H1 (cell line): ENCODE results near the gene RIPOR3. TPM values are rescaled to one million over a fixed set of nuclear protein-coding genes. Genes with fewer than 3 reads are reported as not detected.

ENCODE experiments used
- CTCF ChIA-PET: fragments of 300-600 bp; sonication (Branson Sonifier 250); formaldehyde crosslinking; loops from one replicate; lab custom pipeline; 2021; ENCODE audit not compliant: partially characterized antibody; lab: Charles Lee
- POLR2A ChIA-PET: fragments of 300-600 bp; sonication (Branson Sonifier 250); formaldehyde crosslinking; loops from one replicate; lab custom pipeline; 2021; ENCODE audit warnings: inconsistent platforms; ENCODE audit not compliant: partially characterized antibody; lab: Charles Lee
- DNase-seq, 2 experiments: peaks; one replicate each; pipeline versions ENCODE4 v3.0.0 to v3.0.0-alpha.2; 2010 to 2022; ENCODE audit warnings: low spot score in 2 of 2, low read depth in 1 of 2, mixed read lengths in 1 of 2
- FAIRE-seq: peaks from 2 replicates; lab custom pipeline; 2011; peaks lifted over from hg19 to GRCh38; lab: Jason Lieb, UNC
- H2AFZ ChIP-seq: 2 replicates; pipeline ENCODE4 v1.8.1; 2012; ENCODE audit warnings: low read length, inconsistent platforms
- H2AK5ac ChIP-seq: 2 replicates; pipeline ENCODE4 v1.6.1; 2013; ENCODE audit warnings: low read depth, low read length
- H2BK120ac ChIP-seq: replicated peaks from 2 replicates; pipeline ENCODE3; 2013; ENCODE audit warnings: low read depth, low read length, inconsistent platforms
- H2BK12ac ChIP-seq: 2 replicates; pipeline ENCODE4 v1.6.1; 2013; ENCODE audit warnings: low read depth, low read length
- H2BK15ac ChIP-seq: 2 replicates; pipeline ENCODE4 v1.6.1; 2013; ENCODE audit warnings: low read length
- H2BK20ac ChIP-seq: 2 replicates; pipeline ENCODE4 v1.6.1; 2013; ENCODE audit warnings: low read length
- H2BK5ac ChIP-seq: 2 replicates; pipeline ENCODE4 v1.6.1; 2013; ENCODE audit warnings: low read depth, low read length
- H3K14ac ChIP-seq: 2 replicates; pipeline ENCODE4 v1.6.1; 2013; ENCODE audit warnings: inconsistent platforms; ENCODE audit not compliant: insufficient read length
- H3K18ac ChIP-seq: 2 replicates; pipeline ENCODE4 v1.6.1; 2013; ENCODE audit warnings: low read length; ENCODE audit errors: extremely low read depth
- H3K23ac ChIP-seq: 2 replicates; pipeline ENCODE4 v1.6.1; 2013; ENCODE audit warnings: inconsistent platforms; ENCODE audit not compliant: insufficient read length
- H3K23me2 ChIP-seq: 2 replicates; pipeline ENCODE4 v1.6.1; 2013; ENCODE audit warnings: low read depth, low read length
- H3K27ac ChIP-seq: 2 replicates; pipeline ENCODE4 v1.6.1; 2011; ENCODE audit warnings: low read depth, low read length, inconsistent platforms
- H3K27me3 ChIP-seq, 4 experiments: replicated peaks in 1 of 4; 1 replicate in 1 of 4; 2 replicates in 3 of 4; pipeline versions ENCODE4 v1.6.1 to v1.8.1; 2011 to 2013; ENCODE audit warnings: low read length in 3 of 4, mild to moderate bottlenecking in 3 of 4, inconsistent platforms in 2 of 4, mixed read lengths in 2 of 4, moderate library complexity in 1 of 4; ENCODE audit not compliant: control insufficient read depth in 3 of 4, insufficient read depth in 3 of 4; ENCODE audit errors: extremely low read depth in 1 of 4
- H3K36me3 ChIP-seq, 4 experiments: 2 replicates each; pipeline versions ENCODE4 v1.6.1 to v1.8.1; 2011 to 2013; ENCODE audit warnings: mild to moderate bottlenecking in 4 of 4, low read length in 3 of 4, moderate library complexity in 2 of 4, control low read depth in 1 of 4, inconsistent platforms in 1 of 4; ENCODE audit not compliant: insufficient read depth in 4 of 4, control insufficient read depth in 2 of 4
- H3K4ac ChIP-seq: replicated peaks from 2 replicates; pipeline ENCODE3; 2013; ENCODE audit warnings: low read length, low read depth, mixed read lengths, inconsistent platforms; ENCODE audit not compliant: insufficient read length
- H3K4me1 ChIP-seq, 4 experiments: replicated peaks in 1 of 4; 1 replicate in 1 of 4; 2 replicates in 3 of 4; pipeline versions ENCODE4 v1.6.1 to v1.8.1; 2011 to 2013; ENCODE audit warnings: low read length in 3 of 4, inconsistent platforms in 2 of 4, mixed read lengths in 1 of 4; ENCODE audit not compliant: insufficient read depth in 4 of 4, control insufficient read depth in 3 of 4
- H3K4me2 ChIP-seq, 2 experiments: 2 replicates each; pipeline versions ENCODE4 v1.6.1 to v1.8.1; 2011 to 2013; ENCODE audit warnings: low read depth in 2 of 2, low read length in 2 of 2, control low read depth in 1 of 2, inconsistent platforms in 1 of 2, mild to moderate bottlenecking in 1 of 2; ENCODE audit not compliant: insufficient read depth in 1 of 2
- H3K4me3 ChIP-seq, 4 experiments: fragments of 200-600, 300-600 bp in 1 of 4; sonication (generic), shearing (Covaris generic), sonication (Bioruptor Twin) in 1 of 4; 2 replicates each; pipeline versions ENCODE4 v1.5.1 to v1.8.1; 2011 to 2016; ENCODE audit warnings: low read length in 4 of 4, low read depth in 3 of 4, control low read depth in 2 of 4, inconsistent platforms in 2 of 4, mild to moderate bottlenecking in 2 of 4, mixed read lengths in 1 of 4, moderate library complexity in 1 of 4; ENCODE audit not compliant: insufficient read depth in 2 of 4; ENCODE audit errors: extremely low read depth in 1 of 4
- H3K56ac ChIP-seq: replicated peaks from 2 replicates; pipeline ENCODE3; 2013; ENCODE audit warnings: low read depth, mild to moderate bottlenecking, mixed read lengths, low read length, inconsistent platforms; ENCODE audit not compliant: insufficient read length
- H3K79me1 ChIP-seq: 2 replicates; pipeline ENCODE4 v1.6.1; 2013; ENCODE audit warnings: low read depth, low read length, control low read depth
- H3K79me2 ChIP-seq, 2 experiments: 2 replicates each; pipeline versions ENCODE4 v1.6.1 to v1.8.1; 2012 to 2013; ENCODE audit warnings: low read length in 2 of 2, mild to moderate bottlenecking in 2 of 2, inconsistent platforms in 1 of 2; ENCODE audit not compliant: insufficient read depth in 2 of 2, control insufficient read depth in 1 of 2
- H3K9ac ChIP-seq, 4 experiments: replicated peaks in 1 of 4; 1 replicate in 1 of 4; 2 replicates in 3 of 4; pipeline versions ENCODE4 v1.6.1 to v1.8.1; 2011 to 2013; ENCODE audit warnings: low read depth in 3 of 4, low read length in 3 of 4, control low read depth in 2 of 4, mild to moderate bottlenecking in 2 of 4, moderate library complexity in 2 of 4, inconsistent platforms in 1 of 4; ENCODE audit errors: extremely low read depth in 1 of 4
- H3K9me3 ChIP-seq, 2 experiments: 2 replicates each; pipeline versions ENCODE4 v1.6.1 to v1.8.1; 2012 to 2013; ENCODE audit warnings: mild to moderate bottlenecking in 2 of 2, moderate library complexity in 2 of 2, control low read depth in 1 of 2, inconsistent platforms in 1 of 2, low read depth in 1 of 2, low read length in 1 of 2, mixed read lengths in 1 of 2; ENCODE audit not compliant: insufficient read depth in 2 of 2
- H4K20me1 ChIP-seq, 2 experiments: replicated peaks in 1 of 2; 2 replicates each; pipeline versions ENCODE3 to v1.8.1; 2011 to 2013; ENCODE audit warnings: inconsistent platforms in 2 of 2, low read length in 2 of 2, mild to moderate bottlenecking in 1 of 2; ENCODE audit not compliant: insufficient read depth in 2 of 2, control insufficient read depth in 1 of 2
- H4K5ac ChIP-seq: 2 replicates; pipeline ENCODE4 v1.6.1; 2013; ENCODE audit warnings: low read length, low read depth, mixed read lengths, inconsistent platforms; ENCODE audit not compliant: insufficient read length
- H4K8ac ChIP-seq: 2 replicates; pipeline ENCODE4 v1.8.0; 2013; ENCODE audit warnings: mild to moderate bottlenecking, moderate library complexity, low read length, inconsistent platforms; ENCODE audit not compliant: insufficient read depth; ENCODE audit errors: extremely low read depth
- H4K91ac ChIP-seq: replicated peaks from 2 replicates; pipeline ENCODE3; 2013; ENCODE audit warnings: low read length, mixed read lengths, inconsistent platforms; ENCODE audit not compliant: insufficient read length
- CEBPB ChIP-seq: IDR thresholded peaks from 2 replicates; pipeline ENCODE4 v1.6.1; 2012; ENCODE audit warnings: low read depth, low read length
- CTCF ChIP-seq, 3 experiments: IDR thresholded peaks; 1 replicate in 2 of 3; 2 replicates in 1 of 3; pipeline versions ENCODE4 v1.5.1 to v1.6.1; 2011; ENCODE audit warnings: low read length in 3 of 3, mild to moderate bottlenecking in 3 of 3, inconsistent platforms in 2 of 3, low read depth in 1 of 3, moderate library complexity in 1 of 3; ENCODE audit not compliant: insufficient read depth in 1 of 3; ENCODE audit errors: control extremely low read depth in 1 of 3
- HDAC6 ChIP-seq: IDR thresholded peaks from one replicate; pipeline ENCODE4 v1.7.1; 2012; ENCODE audit warnings: low read depth, mild to moderate bottlenecking, inconsistent platforms, low read length, moderate library complexity
- POLR2A ChIP-seq, 2 experiments: IDR thresholded peaks; 1 replicate in 1 of 2; 2 replicates in 1 of 2; pipeline ENCODE4 v1.6.1; 2011; ENCODE audit warnings: low read depth in 2 of 2, low read length in 2 of 2, mild to moderate bottlenecking in 2 of 2; ENCODE audit errors: control extremely low read depth in 1 of 2
- RNF2 ChIP-seq: fragments of 200-900, 300-1000 bp; sonication (generic); IDR thresholded peaks from 2 replicates; pipeline ENCODE4 v1.7.1; 2016; ENCODE audit warnings: borderline replicate concordance, low read depth, mild to moderate bottlenecking, antibody characterized with exemption, low read length; ENCODE audit not compliant: poor library complexity, severe bottlenecking; ENCODE audit errors: missing control alignments
- SIX5 ChIP-seq: IDR thresholded peaks from 2 replicates; pipeline ENCODE4 v1.6.1; 2011; ENCODE audit warnings: mild to moderate bottlenecking, low read depth, low read length
- TBP ChIP-seq: IDR thresholded peaks from 2 replicates; pipeline ENCODE4 v1.6.1; 2011; ENCODE audit warnings: low read depth, low read length, improper control_type of control experiment
- WGBS, 2 experiments: shearing (Covaris generic) in 1 of 2; methylation state at CpG; one replicate each; pipeline versions ENCODE4 v1.1.6 to v1.1.7; 2013 to 2015; ENCODE audit warnings: low lambda C conversion rate in 2 of 2, mixed read lengths in 2 of 2, inconsistent platforms in 1 of 2, low coverage in 1 of 2, missing lambda C conversion rate in 1 of 2; ENCODE audit not compliant: insufficient replicate concordance in 2 of 2, insufficient coverage in 1 of 2, insufficient read length in 1 of 2; ENCODE audit errors: extremely low coverage in 1 of 2, missing lambda C conversion rate in 1 of 2; 5-methylcytosine and 5-hydroxymethylcytosine counted together
- polyA plus RNA-seq, 7 experiments: library from polyadenylated mRNA; depleted of rRNA in 3 of 7; stranded (reverse) in 5 of 7; unstranded in 2 of 7; fragments of >200 nt in 5 of 7; fragments of 200-250 nt in 2 of 7; gene quantifications; 1 replicate in 5 of 7; 2 replicates in 1 of 7; 4 replicates in 1 of 7; pipeline versions ENCODE4 v1.2.1 to v1.2.3, GENCODE V29; 2011 to 2013; ENCODE audit warnings: missing spikeins in 2 of 7, mixed read lengths in 2 of 7
- total RNA-seq: library from RNA; stranded (reverse); fragmentation: NEBNext Ultra II Directional; extraction: Animal tissue kit (Norgen Biotek cat#: 25700); gene quantifications from 2 replicates; pipeline ENCODE4 v1.2.1, GENCODE V29; 2021

RIPOR3 gene
- total and polyA plus RNA-seq, 2 of the 8 experiments (the other 6 are each of a cell fraction or from before 2014, with no cell fraction given): 3.6 to 4.5 TPM

DNA sequence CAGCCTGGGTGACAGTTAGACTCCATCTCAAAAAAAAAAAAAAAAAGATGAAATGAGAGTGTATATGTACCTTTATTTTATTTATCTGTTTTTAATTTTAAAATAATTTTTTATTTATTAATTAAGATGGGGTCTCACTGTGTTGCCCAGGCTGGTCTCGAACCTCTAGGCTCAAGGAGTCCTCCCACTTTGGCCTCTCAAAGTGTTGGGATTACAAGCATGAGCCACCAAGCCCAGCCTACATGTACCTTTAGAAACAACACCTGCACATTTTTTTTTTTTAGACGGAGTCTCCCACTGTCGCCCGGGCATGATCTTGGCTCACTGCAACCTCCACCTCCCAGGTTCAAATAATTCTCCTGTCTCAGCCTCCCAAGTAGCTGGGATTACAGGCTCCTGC, 28.0 kb upstream of the RIPOR3 start:
- FAIRE-seq (no peak), DNase-seq (no peak)
- no peaks in the 10 kb centered on the region for H3K23me2 ChIP-seq
- no peak overlapping the region for H2AFZ ChIP-seq
- H2BK5ac ChIP-seq: no peak overlapping the region
- no peaks in the 10 kb centered on the region for H4K20me1 ChIP-seq
- H3K14ac ChIP-seq: no peak overlapping the region
- WGBS, 2 experiments: 99% methylated on average over 4 of the region's 4 CpGs; no CpG with 5 or more reads in 1 of the 2 experiments
- H2BK15ac ChIP-seq: no peak overlapping the region
- H4K8ac ChIP-seq: no peak overlapping the region
- H4K91ac ChIP-seq: no peak overlapping the region
- ChIA-PET CTCF (interaction anchor here (0.7 to 8.9 kb wide), 8 partner anchors 11 to 327 kb away, joined by 3 to 61 read pairs (median 10); partner anchors contain the start of gene PARD6B), POLR2A (interaction anchor here (1.1 to 1.4 kb wide), 3 partner anchors 12 to 28 kb away, joined by 3 to 5 read pairs (median 3); partner anchors contain the start of genes PARD6B and RIPOR3)
- no peak overlapping the region for H3K27ac ChIP-seq
- H3K4me3 ChIP-seq: no peak overlapping the region
- no peaks in the 10 kb centered on the region for H3K36me3 ChIP-seq
- no peak overlapping the region for H3K4ac ChIP-seq
- H2BK120ac ChIP-seq: no peak overlapping the region
- no peak overlapping the region for H3K56ac ChIP-seq
- no peak overlapping the region for H3K18ac ChIP-seq
- no peaks in the 10 kb centered on the region for H3K9me3 ChIP-seq
- no peaks in the 10 kb centered on the region for H3K27me3 ChIP-seq
- no peak overlapping the region for H2BK12ac ChIP-seq
- H3K79me2 ChIP-seq: no peaks in the 10 kb centered on the region
- peaks cover 0 to 1% (median under 1%) of the 10 kb centered on the region in 4 experiments; a peak in 2 of 7 replicates for H3K4me1 ChIP-seq
- no peak overlapping the region for H3K23ac ChIP-seq
- no peaks in the 10 kb centered on the region for H3K79me1 ChIP-seq
- no peak overlapping the region for H3K4me2 ChIP-seq
- no peak overlapping the region for H4K5ac ChIP-seq
- no peak overlapping the region for H3K9ac ChIP-seq
- H2BK20ac ChIP-seq: no peak overlapping the region
- H2AK5ac ChIP-seq: no peak overlapping the region
- no peak for TF ChIP-seq CTCF (IDR thresholded peaks at IDR 0.05; ENCODE audit: control extremely low read depth in 1 of 3, insufficient read depth in 1 of 3, low read depth in 1 of 3, low read length in 3 of 3)
- TF ChIP-seq CEBPB: no peak
- no peak for TF ChIP-seq POLR2A (IDR thresholded peaks at IDR 0.05; ENCODE audit: control extremely low read depth in 1 of 2, low read depth in 2 of 2, low read length in 2 of 2)
- no peak for TF ChIP-seq TBP
- no peak for TF ChIP-seq SIX5
- TF ChIP-seq RNF2: no peak
- TF ChIP-seq HDAC6: no peak
